Measurements from ENCODE around the gene PECR. TPM values are rescaled to one million over a fixed set of nuclear protein-coding genes. Genes with fewer than 3 reads are reported as not detected.

Gene PECR
- total RNA-seq, 1 experiment from 2014 or later: 13.9 TPM

- TF ChIP-seq ZNF512 (CRISPR knock-in tag; IDR thresholded peaks at IDR 0.05; ENCODE audit: borderline replicate concordance) (no peak), SP1 (CRISPR knock-in tag; conservative IDR thresholded peaks at IDR 0.05) (no peak), AFF4 (CRISPR knock-in tag; IDR thresholded peaks at IDR 0.05; ENCODE audit: borderline replicate concordance) (no peak), NFATC4 (CRISPR knock-in tag; IDR thresholded peaks at IDR 0.05) (no peak), FOXP1 (CRISPR knock-in tag; IDR thresholded peaks at IDR 0.05; ENCODE audit: borderline replicate concordance) (no peak), HMGA2 (CRISPR knock-in tag; IDR thresholded peaks at IDR 0.05) (no peak)
These were observed 65.0 kb downstream of the PECR start (continued) for GRCh38 chr2:216016581-216016980.

- Mint-ChIP-seq H3K36me3 (peaks cover 4% of the 10 kb centered on the region), H3K27ac (no peak overlapping the region), H3K27me3 (ENCODE audit: low read depth) (no peaks in the 10 kb centered on the region; the same call in 1 of the 2 replicates), H3K9me3 (no peaks in the 10 kb centered on the region; the same call in 1 of the 2 replicates), H3K4me1 (peaks cover 22% of the 10 kb centered on the region), H3K4me3 (no peak overlapping the region)
- DNase-seq (ENCODE audit: low spot score) (no peak), ATAC-seq (no peak)
- ChIA-PET CTCF (interaction anchor here (0.6 to 1.9 kb wide), 2 partner anchors 33 to 66 kb away, joined by 5 to 6 read pairs; no protein-coding TSS in a partner anchor), POLR2A (no interaction called here)
- TF ChIP-seq, protein P1, sequence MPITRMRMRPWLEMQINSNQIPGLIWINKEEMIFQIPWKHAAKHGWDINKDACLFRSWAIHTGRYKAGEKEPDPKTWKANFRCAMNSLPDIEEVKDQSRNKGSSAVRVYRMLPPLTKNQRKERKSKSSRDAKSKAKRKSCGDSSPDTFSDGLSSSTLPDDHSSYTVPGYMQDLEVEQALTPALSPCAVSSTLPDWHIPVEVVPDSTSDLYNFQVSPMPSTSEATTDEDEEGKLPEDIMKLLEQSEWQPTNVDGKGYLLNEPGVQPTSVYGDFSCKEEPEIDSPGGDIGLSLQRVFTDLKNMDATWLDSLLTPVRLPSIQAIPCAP (CRISPR knock-in tag; IDR thresholded peaks at IDR 0.05): no peak
- TF ChIP-seq FOXP1 (CRISPR knock-in tag; IDR thresholded peaks at IDR 0.05; ENCODE audit: borderline replicate concordance) (no peak), NFYB (CRISPR knock-in tag; conservative IDR thresholded peaks at IDR 0.05; ENCODE audit: low read depth) (no peak), IRF2 (CRISPR knock-in tag; IDR thresholded peaks at IDR 0.05; ENCODE audit: borderline replicate concordance, low read depth) (no peak), ATF1 (CRISPR knock-in tag; IDR thresholded peaks at IDR 0.05) (no peak), ZNF396 (CRISPR knock-in tag; IDR thresholded peaks at IDR 0.05; ENCODE audit: borderline replicate concordance) (no peak), NR1H2 (CRISPR knock-in tag; IDR thresholded peaks at IDR 0.05) (no peak), ZSCAN18 (CRISPR knock-in tag; IDR thresholded peaks at IDR 0.05) (no peak), E2F1 (CRISPR knock-in tag; IDR thresholded peaks at IDR 0.05) (no peak), TCF7 (CRISPR knock-in tag; IDR thresholded peaks at IDR 0.05; ENCODE audit: low read depth) (no peak), NFATC4 (CRISPR knock-in tag; IDR thresholded peaks at IDR 0.05) (no peak), ZNF138 (CRISPR knock-in tag; conservative IDR thresholded peaks at IDR 0.05) (no peak), JAZF1 (CRISPR knock-in tag; IDR thresholded peaks at IDR 0.05) (no peak), USF1 (CRISPR knock-in tag; IDR thresholded peaks at IDR 0.05) (no peak), ZNF219 (CRISPR knock-in tag; IDR thresholded peaks at IDR 0.05; ENCODE audit: borderline replicate concordance) (no peak)
- TF ChIP-seq, protein P2, sequence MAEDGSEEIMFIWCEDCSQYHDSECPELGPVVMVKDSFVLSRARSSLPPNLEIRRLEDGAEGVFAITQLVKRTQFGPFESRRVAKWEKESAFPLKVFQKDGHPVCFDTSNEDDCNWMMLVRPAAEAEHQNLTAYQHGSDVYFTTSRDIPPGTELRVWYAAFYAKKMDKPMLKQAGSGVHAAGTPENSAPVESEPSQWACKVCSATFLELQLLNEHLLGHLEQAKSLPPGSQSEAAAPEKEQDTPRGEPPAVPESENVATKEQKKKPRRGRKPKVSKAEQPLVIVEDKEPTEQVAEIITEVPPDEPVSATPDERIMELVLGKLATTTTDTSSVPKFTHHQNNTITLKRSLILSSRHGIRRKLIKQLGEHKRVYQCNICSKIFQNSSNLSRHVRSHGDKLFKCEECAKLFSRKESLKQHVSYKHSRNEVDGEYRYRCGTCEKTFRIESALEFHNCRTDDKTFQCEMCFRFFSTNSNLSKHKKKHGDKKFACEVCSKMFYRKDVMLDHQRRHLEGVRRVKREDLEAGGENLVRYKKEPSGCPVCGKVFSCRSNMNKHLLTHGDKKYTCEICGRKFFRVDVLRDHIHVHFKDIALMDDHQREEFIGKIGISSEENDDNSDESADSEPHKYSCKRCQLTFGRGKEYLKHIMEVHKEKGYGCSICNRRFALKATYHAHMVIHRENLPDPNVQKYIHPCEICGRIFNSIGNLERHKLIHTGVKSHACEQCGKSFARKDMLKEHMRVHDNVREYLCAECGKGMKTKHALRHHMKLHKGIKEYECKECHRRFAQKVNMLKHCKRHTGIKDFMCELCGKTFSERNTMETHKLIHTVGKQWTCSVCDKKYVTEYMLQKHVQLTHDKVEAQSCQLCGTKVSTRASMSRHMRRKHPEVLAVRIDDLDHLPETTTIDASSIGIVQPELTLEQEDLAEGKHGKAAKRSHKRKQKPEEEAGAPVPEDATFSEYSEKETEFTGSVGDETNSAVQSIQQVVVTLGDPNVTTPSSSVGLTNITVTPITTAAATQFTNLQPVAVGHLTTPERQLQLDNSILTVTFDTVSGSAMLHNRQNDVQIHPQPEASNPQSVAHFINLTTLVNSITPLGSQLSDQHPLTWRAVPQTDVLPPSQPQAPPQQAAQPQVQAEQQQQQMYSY (CRISPR knock-in tag; IDR thresholded peaks at IDR 0.05): no peak
- TF ChIP-seq, protein P3, sequence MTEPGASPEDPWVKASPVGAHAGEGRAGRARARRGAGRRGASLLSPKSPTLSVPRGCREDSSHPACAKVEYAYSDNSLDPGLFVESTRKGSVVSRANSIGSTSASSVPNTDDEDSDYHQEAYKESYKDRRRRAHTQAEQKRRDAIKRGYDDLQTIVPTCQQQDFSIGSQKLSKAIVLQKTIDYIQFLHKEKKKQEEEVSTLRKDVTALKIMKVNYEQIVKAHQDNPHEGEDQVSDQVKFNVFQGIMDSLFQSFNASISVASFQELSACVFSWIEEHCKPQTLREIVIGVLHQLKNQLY (CRISPR knock-in tag; IDR thresholded peaks at IDR 0.05): no peak
These were observed 65.7 kb downstream of the PECR start for GRCh38 chr2:216015722-216016464.
